ENCODE results near the gene DTD1.

Gene DTD1, protein sequence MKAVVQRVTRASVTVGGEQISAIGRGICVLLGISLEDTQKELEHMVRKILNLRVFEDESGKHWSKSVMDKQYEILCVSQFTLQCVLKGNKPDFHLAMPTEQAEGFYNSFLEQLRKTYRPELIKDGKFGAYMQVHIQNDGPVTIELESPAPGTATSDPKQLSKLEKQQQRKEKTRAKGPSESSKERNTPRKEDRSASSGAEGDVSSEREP

DNA sequence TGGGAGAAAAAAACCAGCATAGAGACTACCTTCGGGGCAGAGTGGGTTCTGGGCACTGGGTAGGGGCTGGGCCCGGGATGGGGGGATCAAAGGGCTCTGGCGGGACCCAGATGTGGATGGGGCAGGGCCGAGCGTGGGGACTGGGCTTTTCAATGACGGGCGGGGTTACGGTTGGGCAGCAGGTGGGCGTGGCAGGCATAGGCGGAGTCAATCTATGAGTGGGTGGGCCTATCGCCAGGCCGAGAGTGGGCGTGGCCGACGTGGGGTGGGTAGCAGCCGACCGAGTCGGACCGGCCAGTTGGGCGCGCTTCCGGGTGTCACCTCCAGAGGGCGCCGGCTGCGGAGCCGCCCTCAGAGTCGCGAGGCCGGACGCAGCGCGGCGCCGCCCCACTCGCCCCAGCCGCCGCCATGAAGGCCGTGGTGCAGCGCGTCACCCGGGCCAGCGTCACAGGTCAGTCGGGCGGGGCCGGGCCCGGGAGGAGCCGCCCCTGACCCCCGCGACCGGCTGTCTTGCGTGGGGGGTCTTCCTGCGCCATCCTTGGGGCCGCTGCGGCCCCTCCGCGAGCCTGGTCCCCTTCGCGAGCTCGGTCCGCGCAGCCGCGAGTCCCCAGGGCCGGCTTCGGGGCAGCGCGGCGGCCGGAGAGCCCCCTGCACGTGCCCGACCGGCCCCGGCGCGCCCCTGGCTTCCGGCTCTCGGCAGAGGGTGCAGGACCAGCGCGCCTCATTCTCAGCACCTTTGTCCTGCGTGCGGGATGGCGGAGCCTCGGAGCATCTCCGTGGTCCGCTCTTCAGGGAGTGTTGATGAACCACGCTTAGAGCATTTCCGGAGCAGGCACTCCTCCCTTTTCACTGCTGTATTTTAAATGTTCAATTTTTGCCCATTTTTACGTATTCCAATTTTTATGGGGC lies at the start of gene DTD1:
Gene DTD1 (plus strand): TSS at position 390 of the 909 bp plus-strand sequence. CDS start 19 bp downstream, at position 409.
- H3K36me3 ChIP-seq (ENCODE audit: insufficient read depth, low read length): no peaks in the 10 kb centered on the region
- H3K4me3 ChIP-seq (ENCODE audit: low read depth, low read length): peak within 1 kb of the TSS; percentile 91
- H3K27ac ChIP-seq (ENCODE audit: low read depth, low read length): peak within 1 kb of the TSS; percentile 8; the same call in 1 of the 2 replicates
- peak within 1 kb of the TSS; percentile 89 for H2AFZ ChIP-seq (ENCODE audit: low read length, unreplicated experiment)
- no peaks in the 10 kb centered on the region for H3K27me3 ChIP-seq (ENCODE audit: insufficient read depth, low read length)
- H3K4me1 ChIP-seq (ENCODE audit: control insufficient read depth, insufficient read depth, low read length, unreplicated experiment): no peaks in the 10 kb centered on the region
- H3K79me2 ChIP-seq (ENCODE audit: control insufficient read depth, insufficient read depth, low read length, unreplicated experiment): peaks cover 12% of the 10 kb centered on the region

DNA sequence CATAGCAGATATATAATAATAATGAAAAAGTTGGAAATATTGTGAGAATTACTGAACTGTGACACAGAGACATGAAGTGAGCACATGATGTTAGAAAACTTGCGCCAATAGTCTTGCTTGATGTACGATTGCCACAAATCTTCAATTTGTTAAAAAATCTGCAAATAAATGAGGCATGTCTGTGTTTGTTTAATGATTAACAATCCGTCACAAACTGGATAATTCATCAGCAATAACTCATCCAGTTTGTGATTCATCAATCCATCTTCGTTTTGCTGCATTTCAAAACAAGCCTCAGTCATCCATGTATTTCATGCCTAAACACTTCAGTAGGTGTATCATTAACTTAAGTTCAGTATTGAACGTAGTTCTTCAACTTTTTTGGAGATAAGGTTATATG lies 46.1 kb upstream of the DTD1 start:
- Histone ChIP-seq H3K27ac (ENCODE audit: low read depth, low read length) (peak overlapping the region; percentile 75), H3K79me2 (ENCODE audit: control insufficient read depth, insufficient read depth, low read length, unreplicated experiment) (no peaks in the 10 kb centered on the region), H3K4me3 (ENCODE audit: low read depth, low read length) (no peak overlapping the region), H3K27me3 (ENCODE audit: insufficient read depth, low read length) (no peaks in the 10 kb centered on the region), H3K4me1 (ENCODE audit: control insufficient read depth, insufficient read depth, low read length, unreplicated experiment) (peaks cover 33% of the 10 kb centered on the region), H2AFZ (ENCODE audit: low read length, unreplicated experiment) (no peak overlapping the region), H3K36me3 (ENCODE audit: insufficient read depth, low read length) (peaks cover 14% of the 10 kb centered on the region)

DNA sequence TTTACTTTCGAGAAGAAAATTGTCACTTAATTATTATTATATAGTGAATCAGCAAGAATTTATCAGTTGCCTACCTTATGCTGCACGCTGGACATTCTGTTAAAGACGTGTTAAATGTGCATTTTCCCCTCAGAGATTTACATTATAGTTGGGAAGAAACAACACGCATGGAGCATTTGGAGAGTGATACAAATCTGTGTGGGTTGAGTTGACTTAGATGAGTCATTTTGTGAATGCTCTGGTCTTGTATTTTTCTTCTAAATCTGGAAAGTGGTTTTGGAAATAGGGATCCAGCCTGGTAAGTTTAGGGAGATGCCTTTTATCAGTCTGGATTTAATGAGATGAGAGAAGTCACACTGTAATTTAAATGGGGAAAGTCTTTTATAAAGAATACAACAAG lies 44.6 kb upstream of the DTD1 start:
- Histone ChIP-seq H3K27me3 (ENCODE audit: insufficient read depth, low read length) (no peaks in the 10 kb centered on the region), H3K27ac (ENCODE audit: low read depth, low read length) (no peak overlapping the region), H3K4me3 (ENCODE audit: low read depth, low read length) (no peak overlapping the region), H3K79me2 (ENCODE audit: control insufficient read depth, insufficient read depth, low read length, unreplicated experiment) (no peaks in the 10 kb centered on the region), H3K4me1 (ENCODE audit: control insufficient read depth, insufficient read depth, low read length, unreplicated experiment) (peaks cover 29% of the 10 kb centered on the region), H3K36me3 (ENCODE audit: insufficient read depth, low read length) (peaks cover 17% of the 10 kb centered on the region), H2AFZ (ENCODE audit: low read length, unreplicated experiment) (no peak overlapping the region)

DNA sequence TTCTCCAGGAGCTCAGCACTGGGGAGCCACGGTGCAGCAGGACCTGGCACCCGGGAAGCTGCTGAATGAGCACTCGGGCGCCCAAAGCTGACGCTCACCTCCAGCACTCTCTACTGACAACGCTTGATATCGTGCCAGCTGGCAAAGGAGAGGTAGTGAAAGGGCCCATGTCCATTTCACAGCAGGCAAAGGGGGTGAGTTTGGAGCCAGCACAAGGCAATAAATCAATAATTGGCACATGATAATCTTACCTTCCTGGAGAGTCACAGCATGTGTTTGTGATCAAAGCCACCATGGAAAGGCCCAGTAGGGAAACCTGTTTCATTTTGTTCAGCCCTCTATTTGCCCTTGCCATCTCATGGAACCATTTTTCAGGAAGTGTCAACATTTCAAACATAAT lies 43.9 kb upstream of the DTD1 start:
- Histone ChIP-seq H3K27me3 (ENCODE audit: insufficient read depth, low read length) (no peaks in the 10 kb centered on the region), H3K36me3 (ENCODE audit: insufficient read depth, low read length) (peaks cover 19% of the 10 kb centered on the region), H3K4me1 (ENCODE audit: control insufficient read depth, insufficient read depth, low read length, unreplicated experiment) (peaks cover 29% of the 10 kb centered on the region), H3K79me2 (ENCODE audit: control insufficient read depth, insufficient read depth, low read length, unreplicated experiment) (no peaks in the 10 kb centered on the region), H3K27ac (ENCODE audit: low read depth, low read length) (no peak overlapping the region), H3K4me3 (ENCODE audit: low read depth, low read length) (no peak overlapping the region), H2AFZ (ENCODE audit: low read length, unreplicated experiment) (no peak overlapping the region)

DNA sequence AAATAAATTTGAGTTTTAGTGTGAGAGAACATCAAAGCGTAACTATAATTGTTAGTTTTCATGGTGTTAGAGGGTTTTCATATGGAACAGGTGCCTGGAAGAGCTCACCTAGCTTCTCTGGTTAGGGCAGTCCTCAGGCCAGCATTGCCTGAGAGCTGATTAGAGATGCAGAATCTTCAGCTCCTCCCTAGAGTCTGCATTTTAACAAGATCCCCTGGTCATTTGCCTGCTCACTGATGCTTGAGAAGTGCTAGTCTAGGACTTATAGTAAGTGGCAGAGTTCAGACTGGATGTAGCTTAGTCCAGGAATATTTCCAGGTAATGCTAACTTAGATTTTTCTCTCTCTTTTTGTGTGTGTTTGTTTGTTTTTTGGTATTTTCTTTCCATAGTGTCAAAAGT lies 42.3 kb upstream of the DTD1 start:
- peaks cover 22% of the 10 kb centered on the region for H3K36me3 ChIP-seq (ENCODE audit: insufficient read depth, low read length)
- no peak overlapping the region for H3K27ac ChIP-seq (ENCODE audit: low read depth, low read length)
- H2AFZ ChIP-seq (ENCODE audit: low read length, unreplicated experiment): no peak overlapping the region
- no peaks in the 10 kb centered on the region for H3K79me2 ChIP-seq (ENCODE audit: control insufficient read depth, insufficient read depth, low read length, unreplicated experiment)
- H3K4me3 ChIP-seq (ENCODE audit: low read depth, low read length): no peak overlapping the region
- no peaks in the 10 kb centered on the region for H3K27me3 ChIP-seq (ENCODE audit: insufficient read depth, low read length)
- peaks cover 28% of the 10 kb centered on the region for H3K4me1 ChIP-seq (ENCODE audit: control insufficient read depth, insufficient read depth, low read length, unreplicated experiment)

DNA sequence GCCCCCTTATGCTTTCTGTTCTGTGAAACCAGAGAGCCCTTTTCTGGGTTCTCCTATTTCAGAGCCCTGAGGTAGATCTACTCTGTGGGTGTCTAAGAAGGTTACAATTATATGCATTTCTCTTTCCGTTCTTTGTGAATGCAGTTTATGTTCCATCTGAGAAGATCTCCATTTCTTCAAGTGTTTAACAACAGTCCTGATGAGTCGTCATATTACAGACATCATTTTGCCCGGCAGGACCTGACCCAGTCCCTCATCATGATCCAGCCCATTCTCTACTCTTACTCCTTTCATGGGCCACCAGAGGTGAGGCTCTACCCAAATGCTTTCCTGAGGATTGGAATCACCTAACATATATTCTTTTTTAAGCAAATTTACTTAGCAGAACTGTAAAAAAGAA lies 39.4 kb upstream of the DTD1 start:
- H3K4me3 ChIP-seq (ENCODE audit: low read depth, low read length): no peak overlapping the region
- no peaks in the 10 kb centered on the region for H3K27me3 ChIP-seq (ENCODE audit: insufficient read depth, low read length)
- no peak overlapping the region for H3K27ac ChIP-seq (ENCODE audit: low read depth, low read length)
- H3K79me2 ChIP-seq (ENCODE audit: control insufficient read depth, insufficient read depth, low read length, unreplicated experiment): no peaks in the 10 kb centered on the region
- no peak overlapping the region for H2AFZ ChIP-seq (ENCODE audit: low read length, unreplicated experiment)
- H3K36me3 ChIP-seq (ENCODE audit: insufficient read depth, low read length): peaks cover 16% of the 10 kb centered on the region
- peaks cover 1% of the 10 kb centered on the region for H3K4me1 ChIP-seq (ENCODE audit: control insufficient read depth, insufficient read depth, low read length, unreplicated experiment)

DNA sequence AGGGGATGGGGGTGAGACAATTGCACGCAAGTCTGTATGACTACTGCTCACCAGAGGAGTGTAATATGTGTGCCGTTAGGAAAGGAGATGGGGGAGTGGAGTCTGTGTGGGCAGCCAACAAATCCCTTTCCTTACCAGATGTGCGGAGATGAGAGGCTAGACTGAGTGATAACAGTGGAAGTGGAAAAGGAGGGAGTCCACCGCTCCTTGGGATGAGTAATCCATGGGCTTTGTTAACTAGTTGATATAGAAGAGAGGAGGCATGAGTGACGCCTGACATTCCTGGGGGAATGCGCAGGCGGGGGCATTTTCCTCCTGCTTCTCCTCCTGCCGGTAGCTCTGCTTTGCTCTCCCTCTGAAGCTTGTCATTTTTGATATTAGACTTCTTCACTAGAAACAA lies 34.1 kb upstream of the DTD1 start:
- Histone ChIP-seq H3K4me3 (ENCODE audit: low read depth, low read length) (no peak overlapping the region), H3K27ac (ENCODE audit: low read depth, low read length) (no peak overlapping the region), H3K4me1 (ENCODE audit: control insufficient read depth, insufficient read depth, low read length, unreplicated experiment) (no peaks in the 10 kb centered on the region), H3K27me3 (ENCODE audit: insufficient read depth, low read length) (no peaks in the 10 kb centered on the region), H3K36me3 (ENCODE audit: insufficient read depth, low read length) (peaks cover 16% of the 10 kb centered on the region), H2AFZ (ENCODE audit: low read length, unreplicated experiment) (no peak overlapping the region), H3K79me2 (ENCODE audit: control insufficient read depth, insufficient read depth, low read length, unreplicated experiment) (no peaks in the 10 kb centered on the region)

DNA sequence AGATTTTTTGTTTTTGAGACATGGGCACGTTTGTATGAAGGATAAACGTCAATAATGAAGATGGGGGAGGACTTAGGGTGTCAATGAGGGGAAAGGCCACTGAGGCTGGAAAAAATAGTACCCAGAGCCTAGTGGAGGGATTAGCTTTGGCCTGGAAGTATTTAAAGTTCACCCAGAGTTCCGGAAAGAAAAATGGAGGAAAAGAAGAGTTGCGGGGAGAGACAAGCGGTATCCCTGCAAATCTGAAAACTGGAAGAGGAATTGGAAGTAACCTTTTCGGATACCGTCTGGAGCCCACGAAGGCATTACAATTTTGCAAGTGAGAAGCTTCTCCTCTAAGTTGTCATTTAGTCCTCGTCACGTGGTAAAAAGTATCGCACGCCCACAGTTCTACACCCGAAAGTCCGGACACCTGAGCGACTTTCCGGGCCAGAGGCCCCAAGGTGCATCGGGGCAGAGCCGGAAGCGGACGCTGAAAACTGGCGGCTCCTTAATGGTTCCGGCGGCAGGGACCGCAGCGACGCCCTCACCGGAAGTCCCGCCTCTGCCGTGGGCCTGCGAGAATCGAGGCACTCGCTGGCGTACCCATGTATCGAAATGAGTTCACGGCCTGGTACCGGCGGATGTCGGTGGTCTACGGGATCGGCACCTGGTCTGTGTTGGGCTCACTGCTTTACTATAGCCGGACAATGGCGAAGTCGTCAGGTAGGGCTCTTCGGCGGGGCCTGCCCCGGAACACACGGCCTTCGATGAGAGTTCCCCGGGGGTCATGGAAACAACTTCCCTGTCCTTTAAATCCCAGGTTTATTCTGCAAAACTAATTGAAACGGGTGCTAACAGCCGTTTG lies 20.7 kb upstream of the DTD1 start, which contains the start of gene SMIM26:
Gene SMIM26 (plus strand): TSS at position 541 of the 847 bp plus-strand sequence. CDS start 47 bp downstream, at position 588.
- Histone ChIP-seq H3K36me3 (ENCODE audit: insufficient read depth, low read length) (peaks cover 2% of the 10 kb centered on the region), H3K27ac (ENCODE audit: low read depth, low read length) (peak within 1 kb of the TSS; percentile 56), H3K79me2 (ENCODE audit: control insufficient read depth, insufficient read depth, low read length, unreplicated experiment) (peaks cover 17% of the 10 kb centered on the region), H3K4me3 (ENCODE audit: low read depth, low read length) (peak within 1 kb of the TSS; percentile 95), H2AFZ (ENCODE audit: low read length, unreplicated experiment) (peak within 1 kb of the TSS; percentile 99), H3K27me3 (ENCODE audit: insufficient read depth, low read length) (no peaks in the 10 kb centered on the region), H3K4me1 (ENCODE audit: control insufficient read depth, insufficient read depth, low read length, unreplicated experiment) (peaks cover 6% of the 10 kb centered on the region)

DNA sequence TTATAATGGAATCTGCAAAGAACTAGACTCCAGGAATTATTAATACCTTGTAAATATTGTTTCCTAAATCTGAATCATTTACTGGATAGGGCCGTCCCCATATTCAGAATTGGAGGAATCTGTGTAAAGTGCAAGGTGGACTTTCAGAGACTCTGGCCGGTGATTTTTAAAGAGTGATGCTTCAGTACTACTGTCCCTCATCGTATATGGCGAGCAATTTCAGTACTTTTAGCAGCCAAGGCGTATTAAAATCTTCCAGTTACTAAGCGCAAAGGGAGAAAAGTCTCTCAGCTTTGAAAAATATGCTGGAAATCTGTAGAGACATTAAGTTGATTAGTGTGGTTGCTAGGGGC lies 20.1 kb upstream of the DTD1 start:
- Histone ChIP-seq H3K4me1 (ENCODE audit: control insufficient read depth, insufficient read depth, low read length, unreplicated experiment) (peaks cover 6% of the 10 kb centered on the region), H3K27ac (ENCODE audit: low read depth, low read length) (peak overlapping the region; percentile 56), H2AFZ (ENCODE audit: low read length, unreplicated experiment) (peak overlapping the region; percentile 43), H3K79me2 (ENCODE audit: control insufficient read depth, insufficient read depth, low read length, unreplicated experiment) (peaks cover 17% of the 10 kb centered on the region), H3K4me3 (ENCODE audit: low read depth, low read length) (peak overlapping the region; percentile 95), H3K36me3 (ENCODE audit: insufficient read depth, low read length) (no peaks in the 10 kb centered on the region; the same call in 1 of the 2 replicates), H3K27me3 (ENCODE audit: insufficient read depth, low read length) (no peaks in the 10 kb centered on the region)

DNA sequence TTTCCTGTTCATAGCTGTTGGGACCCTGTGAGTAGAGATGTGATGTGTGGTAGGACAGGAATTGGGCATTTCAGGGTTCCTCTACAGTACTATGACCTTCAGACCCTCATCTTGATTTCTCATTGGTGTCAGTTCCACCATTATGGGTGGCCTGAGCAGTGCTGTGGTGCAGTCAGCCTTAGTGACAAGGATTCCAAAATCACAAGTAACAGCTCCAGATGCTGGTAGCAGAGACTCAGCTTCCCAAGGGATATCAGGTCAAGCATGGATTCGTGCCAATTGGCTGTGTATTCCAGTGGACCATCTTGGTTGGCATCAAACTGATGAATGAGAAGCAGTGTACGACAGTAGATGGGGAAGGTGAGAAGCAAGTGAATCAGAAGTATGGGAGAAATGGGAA lies 16.8 kb upstream of the DTD1 start:
- H3K79me2 ChIP-seq (ENCODE audit: control insufficient read depth, insufficient read depth, low read length, unreplicated experiment): peaks cover 17% of the 10 kb centered on the region
- peaks cover 6% of the 10 kb centered on the region for H3K4me1 ChIP-seq (ENCODE audit: control insufficient read depth, insufficient read depth, low read length, unreplicated experiment)
- H3K36me3 ChIP-seq (ENCODE audit: insufficient read depth, low read length): no peaks in the 10 kb centered on the region; the same call in 1 of the 2 replicates
- H3K4me3 ChIP-seq (ENCODE audit: low read depth, low read length): no peak overlapping the region
- H3K27me3 ChIP-seq (ENCODE audit: insufficient read depth, low read length): no peaks in the 10 kb centered on the region
- H2AFZ ChIP-seq (ENCODE audit: low read length, unreplicated experiment): no peak overlapping the region
- H3K27ac ChIP-seq (ENCODE audit: low read depth, low read length): no peak overlapping the region

All from ACC112 (cell line).